ENCODE data around the gene OR2T8. TPM values are rescaled to one million over a fixed set of nuclear protein-coding genes. Genes with fewer than 3 reads are reported as not detected.

OR2T8 gene
- total and polyA plus RNA-seq, 10 of the 15 experiments (the other 5 are each of a cell fraction or from before 2014, with no cell fraction given) = not detected

DNA sequence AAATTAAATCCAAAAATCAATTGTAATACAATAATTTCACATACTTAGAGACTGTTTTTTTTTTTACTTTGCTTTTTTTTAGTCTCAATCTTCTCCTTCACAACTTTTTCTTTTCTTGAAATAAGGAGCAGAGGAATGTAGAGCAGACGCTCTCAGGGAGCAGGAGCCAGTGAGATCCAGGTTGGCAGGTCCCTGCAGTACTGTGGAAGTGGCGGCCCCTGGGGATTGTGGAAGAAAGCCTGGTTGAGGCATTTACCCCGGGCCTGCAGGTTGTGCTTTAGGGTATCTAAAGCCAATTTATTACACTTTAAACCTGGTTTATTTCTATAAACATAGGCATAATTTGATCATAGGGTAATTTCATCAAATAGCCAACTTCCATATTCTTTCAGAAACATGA is 3.9 kb downstream of the OR2T8 start:
- H3K4me1 ChIP-seq (ENCODE audit: control insufficient read depth, insufficient read depth, low read length) = no peaks in the 10 kb centered on the region
- H3K4me2 ChIP-seq (ENCODE audit: control insufficient read depth, insufficient read depth) = no peak overlapping the region
- no peak overlapping the region for H3K27ac ChIP-seq (ENCODE audit: control insufficient read depth, insufficient read depth)
- no peak for DNase-seq (ENCODE audit: low read depth, low spot score)
- no peaks in the 10 kb centered on the region; a peak in 1 of 4 replicates for H3K27me3 ChIP-seq (replicated peaks in 1 of 2; ENCODE audit: control insufficient read depth in 2 of 2, insufficient read depth in 2 of 2, low read length in 1 of 2)
- no peak overlapping the region for H3K9ac ChIP-seq (ENCODE audit: control insufficient read depth, insufficient read depth, low read length)
- FAIRE-seq = no peak
- no peaks in the 10 kb centered on the region for H3K79me2 ChIP-seq (ENCODE audit: control insufficient read depth, insufficient read depth, low read length)
- H4K20me1 ChIP-seq (ENCODE audit: control insufficient read depth, insufficient read depth) = no peaks in the 10 kb centered on the region
- TF ChIP-seq KAT2A (conservative IDR thresholded peaks at IDR 0.05; ENCODE audit: control insufficient read depth, low read depth, low read length) (no peak), RB1 (IDR thresholded peaks at IDR 0.05; ENCODE audit: borderline replicate concordance) (no peak), BACH1 (IDR thresholded peaks at IDR 0.05; ENCODE audit: borderline replicate concordance) (no peak), POLR2AphosphoS2 (IDR thresholded peaks at IDR 0.05; ENCODE audit: low read depth, low read length) (no peak), TCF12 (IDR thresholded peaks at IDR 0.05; ENCODE audit: low read depth, low read length) (no peak), STAT3 (IDR thresholded peaks at IDR 0.05; ENCODE audit: low read depth, low read length) (no peak), MTA3 (IDR thresholded peaks at IDR 0.05; ENCODE audit: borderline replicate concordance, low read length) (no peak), TAF1 (IDR thresholded peaks at IDR 0.05; ENCODE audit: borderline replicate concordance, low read depth, low read length) (no peak), TCF7 (IDR thresholded peaks at IDR 0.05; ENCODE audit: borderline replicate concordance) (no peak), IKZF2 (IDR thresholded peaks at IDR 0.05) (no peak), NR2F1 (conservative IDR thresholded peaks at IDR 0.05) (no peak), ZNF384 (IDR thresholded peaks at IDR 0.05; ENCODE audit: borderline replicate concordance, low read depth, low read length) (no peak), ATF7 (IDR thresholded peaks at IDR 0.05; ENCODE audit: low read depth) (no peak)
- TF ChIP-seq, protein P1, sequence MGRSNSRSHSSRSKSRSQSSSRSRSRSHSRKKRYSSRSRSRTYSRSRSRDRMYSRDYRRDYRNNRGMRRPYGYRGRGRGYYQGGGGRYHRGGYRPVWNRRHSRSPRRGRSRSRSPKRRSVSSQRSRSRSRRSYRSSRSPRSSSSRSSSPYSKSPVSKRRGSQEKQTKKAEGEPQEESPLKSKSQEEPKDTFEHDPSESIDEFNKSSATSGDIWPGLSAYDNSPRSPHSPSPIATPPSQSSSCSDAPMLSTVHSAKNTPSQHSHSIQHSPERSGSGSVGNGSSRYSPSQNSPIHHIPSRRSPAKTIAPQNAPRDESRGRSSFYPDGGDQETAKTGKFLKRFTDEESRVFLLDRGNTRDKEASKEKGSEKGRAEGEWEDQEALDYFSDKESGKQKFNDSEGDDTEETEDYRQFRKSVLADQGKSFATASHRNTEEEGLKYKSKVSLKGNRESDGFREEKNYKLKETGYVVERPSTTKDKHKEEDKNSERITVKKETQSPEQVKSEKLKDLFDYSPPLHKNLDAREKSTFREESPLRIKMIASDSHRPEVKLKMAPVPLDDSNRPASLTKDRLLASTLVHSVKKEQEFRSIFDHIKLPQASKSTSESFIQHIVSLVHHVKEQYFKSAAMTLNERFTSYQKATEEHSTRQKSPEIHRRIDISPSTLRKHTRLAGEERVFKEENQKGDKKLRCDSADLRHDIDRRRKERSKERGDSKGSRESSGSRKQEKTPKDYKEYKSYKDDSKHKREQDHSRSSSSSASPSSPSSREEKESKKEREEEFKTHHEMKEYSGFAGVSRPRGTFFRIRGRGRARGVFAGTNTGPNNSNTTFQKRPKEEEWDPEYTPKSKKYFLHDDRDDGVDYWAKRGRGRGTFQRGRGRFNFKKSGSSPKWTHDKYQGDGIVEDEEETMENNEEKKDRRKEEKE (IDR thresholded peaks at IDR 0.05) = no peak
- TF ChIP-seq, protein P2, sequence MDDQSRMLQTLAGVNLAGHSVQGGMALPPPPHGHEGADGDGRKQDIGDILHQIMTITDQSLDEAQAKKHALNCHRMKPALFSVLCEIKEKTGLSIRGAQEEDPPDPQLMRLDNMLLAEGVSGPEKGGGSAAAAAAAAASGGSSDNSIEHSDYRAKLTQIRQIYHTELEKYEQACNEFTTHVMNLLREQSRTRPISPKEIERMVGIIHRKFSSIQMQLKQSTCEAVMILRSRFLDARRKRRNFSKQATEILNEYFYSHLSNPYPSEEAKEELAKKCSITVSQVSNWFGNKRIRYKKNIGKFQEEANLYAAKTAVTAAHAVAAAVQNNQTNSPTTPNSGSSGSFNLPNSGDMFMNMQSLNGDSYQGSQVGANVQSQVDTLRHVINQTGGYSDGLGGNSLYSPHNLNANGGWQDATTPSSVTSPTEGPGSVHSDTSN (IDR thresholded peaks at IDR 0.05; ENCODE audit: insufficient replicate concordance, low read depth, low read length) = no peak
- intact Hi-C loops (cut with micrococcal nuclease; ENCODE audit: unreplicated experiment) = no loop called here
- in situ Hi-C loops (cut with MboI) = no loop called here
- WGBS (ENCODE audit: insufficient coverage, insufficient replicate concordance, low lambda C conversion rate, missing lambda C conversion rate) = 0% methylated on average over 3 of the region's 3 CpGs
- SMC1A ChIA-PET (ENCODE audit: uncharacterized antibody, unreplicated experiment) = no interaction called here
- ATAC-seq = no peak
- H2AFZ ChIP-seq (ENCODE audit: control insufficient read depth, low read depth, low read length) = no peak overlapping the region
- no peaks in the 10 kb centered on the region for H3K36me3 ChIP-seq (ENCODE audit: control insufficient read depth in 2 of 2, insufficient read depth in 2 of 2, low read length in 1 of 2)
- CTCF ChIA-PET = no interaction called here
- H3K9me3 ChIP-seq (replicated peaks; ENCODE audit: control insufficient read depth, insufficient read depth, low read length) = no peaks in the 10 kb centered on the region
- RAD21 ChIA-PET (ENCODE audit: unreplicated experiment) = no interaction called here
- no peak overlapping the region for H3K4me3 ChIP-seq
- BruUV-seq (replicated peaks) = no TSS peak
- POLR2A ChIA-PET = no interaction called here
